Left ventricle myocardium inferior (tissue), 1 donor: ENCODE data around the gene PDE4C. TPM values are rescaled to one million over a fixed set of nuclear protein-coding genes. Genes with fewer than 3 reads are reported as not detected.
A peak's percentile ranks its signal among the peaks of the same experiment; 100 is the strongest.

Experiments
- DNase-seq: peaks from one replicate; pipeline ENCODE4 v3.0.0-alpha.2; 2020
- H3K27ac ChIP-seq: fragments of 200-600 bp; replicated peaks from 2 replicates; pipeline ENCODE4 v1.8.0; 2021
- H3K27me3 ChIP-seq: fragments of 200-600 bp; 2 replicates; pipeline ENCODE4 v1.8.0; 2021; ENCODE audit warnings: low read depth
- H3K36me3 ChIP-seq: fragments of 200-600 bp; 2 replicates; pipeline ENCODE4 v1.8.0; 2021
- H3K4me1 ChIP-seq: fragments of 200-600 bp; 2 replicates; pipeline ENCODE4 v1.8.0; 2021
- H3K4me3 ChIP-seq: fragments of 200-600 bp; 2 replicates; pipeline ENCODE4 v1.8.0; 2021; ENCODE audit warnings: mild to moderate bottlenecking, moderate library complexity
- H3K9me3 ChIP-seq: fragments of 200-600 bp; replicated peaks from 2 replicates; pipeline ENCODE4 v1.8.0; 2021
- intact Hi-C: fragments of 100-400 bp; cut with micrococcal nuclease; formaldehyde crosslinking; loops from one replicate; pipeline ENCODE4 v1.11.0; 2022
- total RNA-seq: library from RNA; stranded (reverse); fragmentation: NEBNext Ultra II Directional; extraction: Animal tissue kit (Norgen Biotek cat#: 25700); gene quantifications from one replicate; pipeline ENCODE4 v1.2.1, GENCODE V29; 2021
- TF ChIP-seq, protein P1 (sequence below): fragments of 200-600 bp; IDR thresholded peaks from 2 replicates; pipeline ENCODE4 v1.8.0; 2021; ENCODE audit warnings: antibody characterized with exemption, mild to moderate bottlenecking, borderline replicate concordance
- donor health status: DM: no; HTN: yes; CAD: no; lungs with severe emphysema.

The PDE4C gene
- total RNA-seq, 1 donor from 2014 or later = 2.4 TPM

DNA sequence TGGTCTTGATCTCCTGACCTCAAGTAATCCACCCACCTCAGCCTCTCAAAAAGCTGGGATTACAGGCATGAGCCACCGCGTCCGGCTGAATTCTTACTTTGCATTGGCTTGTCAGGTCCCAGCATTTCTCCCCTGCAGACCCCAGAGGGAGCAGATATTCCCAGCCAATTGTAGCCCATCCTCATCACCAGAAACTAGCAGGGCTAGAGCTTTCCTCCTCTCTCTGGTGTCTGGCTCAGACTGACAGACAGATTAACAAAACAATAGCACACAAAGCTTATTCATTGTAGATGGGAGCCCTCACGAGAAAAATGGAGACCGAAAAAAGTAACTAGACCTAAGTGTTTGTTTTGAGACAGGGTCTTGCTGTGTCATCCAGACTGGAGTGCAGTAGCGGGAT lies 40.7 kb downstream of the PDE4C start:
- Histone ChIP-seq H3K4me1 (no peaks in the 10 kb centered on the region), H3K9me3 (no peaks in the 10 kb centered on the region), H3K27ac (no peak overlapping the region), H3K36me3 (no peaks in the 10 kb centered on the region), H3K4me3 (no peak overlapping the region), H3K27me3 (no peaks in the 10 kb centered on the region)
- intact Hi-C loops = no loop called here
- no peak for DNase-seq
- TF ChIP-seq, protein P1, sequence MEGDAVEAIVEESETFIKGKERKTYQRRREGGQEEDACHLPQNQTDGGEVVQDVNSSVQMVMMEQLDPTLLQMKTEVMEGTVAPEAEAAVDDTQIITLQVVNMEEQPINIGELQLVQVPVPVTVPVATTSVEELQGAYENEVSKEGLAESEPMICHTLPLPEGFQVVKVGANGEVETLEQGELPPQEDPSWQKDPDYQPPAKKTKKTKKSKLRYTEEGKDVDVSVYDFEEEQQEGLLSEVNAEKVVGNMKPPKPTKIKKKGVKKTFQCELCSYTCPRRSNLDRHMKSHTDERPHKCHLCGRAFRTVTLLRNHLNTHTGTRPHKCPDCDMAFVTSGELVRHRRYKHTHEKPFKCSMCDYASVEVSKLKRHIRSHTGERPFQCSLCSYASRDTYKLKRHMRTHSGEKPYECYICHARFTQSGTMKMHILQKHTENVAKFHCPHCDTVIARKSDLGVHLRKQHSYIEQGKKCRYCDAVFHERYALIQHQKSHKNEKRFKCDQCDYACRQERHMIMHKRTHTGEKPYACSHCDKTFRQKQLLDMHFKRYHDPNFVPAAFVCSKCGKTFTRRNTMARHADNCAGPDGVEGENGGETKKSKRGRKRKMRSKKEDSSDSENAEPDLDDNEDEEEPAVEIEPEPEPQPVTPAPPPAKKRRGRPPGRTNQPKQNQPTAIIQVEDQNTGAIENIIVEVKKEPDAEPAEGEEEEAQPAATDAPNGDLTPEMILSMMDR = no peak

GRCh38 chr19:18183529-18183928 lies 42.7 kb downstream of the PDE4C start:
- DNase-seq = no peak
- H3K36me3 ChIP-seq = no peaks in the 10 kb centered on the region
- intact Hi-C loops = no loop called here
- H3K27me3 ChIP-seq = no peaks in the 10 kb centered on the region
- no peaks in the 10 kb centered on the region for H3K9me3 ChIP-seq
- TF ChIP-seq, protein P1 = no peak
- no peak overlapping the region for H3K27ac ChIP-seq
- no peaks in the 10 kb centered on the region for H3K4me1 ChIP-seq
- H3K4me3 ChIP-seq = no peak overlapping the region

DNA sequence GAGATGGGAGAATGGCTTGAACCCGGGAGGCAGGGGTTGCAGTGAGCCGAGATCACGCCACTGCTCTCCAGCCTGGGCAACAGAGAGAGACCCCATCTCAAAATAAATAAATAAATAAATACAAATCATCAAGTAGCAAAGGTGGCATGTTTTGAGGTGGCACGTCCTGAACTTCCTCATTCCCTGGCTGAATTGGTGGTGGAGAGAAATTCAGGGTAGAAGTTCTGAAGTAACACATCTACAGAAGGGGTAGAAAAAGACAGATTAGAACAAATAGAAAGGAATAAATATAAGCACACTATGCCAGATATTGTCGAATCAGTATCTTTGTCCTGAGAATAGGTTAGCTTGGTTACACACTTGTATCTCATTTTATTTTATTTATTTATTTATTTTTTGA lies 46.3 kb downstream of the PDE4C start:
- H3K4me3 ChIP-seq = no peak overlapping the region
- no peaks in the 10 kb centered on the region for H3K36me3 ChIP-seq
- H3K27ac ChIP-seq = no peak overlapping the region
- no peaks in the 10 kb centered on the region for H3K9me3 ChIP-seq
- peaks cover 4% of the 10 kb centered on the region for H3K4me1 ChIP-seq
- DNase-seq = no peak
- no peaks in the 10 kb centered on the region for H3K27me3 ChIP-seq
- intact Hi-C loops = no loop called here
- TF ChIP-seq, protein P1 = no peak

DNA sequence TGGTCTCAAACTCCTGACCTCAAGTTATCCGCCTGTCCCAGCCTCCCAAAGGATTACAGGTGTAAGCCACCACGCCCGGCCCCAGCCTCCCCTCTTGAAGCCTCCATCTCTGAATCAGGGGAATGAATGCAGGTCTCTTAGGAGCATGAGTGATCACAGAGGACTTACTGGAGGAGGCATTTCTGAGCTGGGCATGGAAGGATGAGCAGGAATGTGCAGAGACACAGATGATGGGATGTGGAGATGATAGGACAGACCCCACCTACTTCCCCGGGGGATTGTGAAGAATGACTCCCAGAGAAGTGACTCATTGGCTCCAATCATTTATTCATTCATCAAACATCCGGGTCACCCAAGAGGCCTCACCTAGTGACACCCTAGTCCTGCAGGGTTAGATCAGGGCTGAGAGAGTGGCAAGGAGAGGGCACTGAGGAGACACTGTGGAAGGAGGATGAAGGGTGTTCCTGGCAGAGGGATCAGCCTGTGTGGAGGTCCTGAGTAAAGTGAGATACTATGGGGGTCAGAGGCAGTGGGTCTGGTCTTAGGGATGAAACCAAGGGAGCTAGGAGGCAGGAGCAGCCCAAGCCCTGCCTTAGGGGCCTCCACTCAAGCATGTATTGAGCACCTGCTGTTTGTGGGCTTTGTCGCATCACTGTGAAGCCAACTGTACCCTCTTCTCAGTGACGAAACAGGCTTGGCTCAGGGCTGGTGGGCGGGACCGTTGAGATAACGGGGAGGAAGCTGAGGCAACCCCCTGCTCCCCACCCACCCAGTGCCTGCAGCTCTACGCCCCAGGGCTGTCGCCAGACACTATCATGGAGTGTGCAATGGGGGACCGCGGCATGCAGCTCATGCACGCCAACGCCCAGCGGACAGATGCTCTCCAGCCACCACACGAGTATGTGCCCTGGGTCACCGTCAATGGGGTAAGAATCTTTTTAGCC lies 49.6 kb downstream of the PDE4C start:
- TF ChIP-seq, protein P1 = no peak
- H3K36me3 ChIP-seq = no peaks in the 10 kb centered on the region
- no peak overlapping the region for H3K4me3 ChIP-seq
- no peaks in the 10 kb centered on the region for H3K27me3 ChIP-seq
- H3K27ac ChIP-seq = no peak overlapping the region
- H3K9me3 ChIP-seq = no peaks in the 10 kb centered on the region
- DNase-seq = no peak
- intact Hi-C loops = no loop called here
- H3K4me1 ChIP-seq = peaks cover 37% of the 10 kb centered on the region

DNA sequence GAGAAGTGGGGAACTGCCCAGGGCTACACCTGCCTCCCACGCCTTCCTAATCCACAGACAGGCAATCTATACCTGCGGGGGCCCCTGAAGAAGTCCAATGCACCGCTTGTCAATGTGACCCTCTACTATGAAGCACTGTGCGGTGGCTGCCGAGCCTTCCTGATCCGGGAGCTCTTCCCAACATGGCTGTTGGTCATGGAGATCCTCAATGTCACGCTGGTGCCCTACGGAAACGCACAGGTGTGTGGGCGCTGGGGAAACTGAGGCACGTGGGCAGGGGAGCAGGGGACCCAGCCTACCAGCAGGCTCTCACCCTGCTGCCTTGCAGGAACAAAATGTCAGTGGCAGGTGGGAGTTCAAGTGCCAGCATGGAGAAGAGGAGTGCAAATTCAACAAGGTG lies 51.3 kb downstream of the PDE4C start:
- H3K27ac ChIP-seq = no peak overlapping the region
- peak overlapping the region; percentile 83 for H3K4me3 ChIP-seq
- intact Hi-C loops = no loop called here
- H3K36me3 ChIP-seq = no peaks in the 10 kb centered on the region
- no peaks in the 10 kb centered on the region for H3K27me3 ChIP-seq
- peaks cover 47% of the 10 kb centered on the region for H3K4me1 ChIP-seq
- TF ChIP-seq, protein P1 = no peak
- no peaks in the 10 kb centered on the region for H3K9me3 ChIP-seq
- DNase-seq = no peak

Other genes starting within 250 kb of the PDE4C start
- 16.6 TPM for gene ARRDC2, start 218.3 kb downstream of the PDE4C start, total RNA-seq
- gene IL12RB1, start 139.5 kb downstream of the PDE4C start, total RNA-seq = 0.44 TPM
- gene MAST3, start 128.7 kb downstream of the PDE4C start, total RNA-seq = 4.6 TPM
- gene PIK3R2, start 73.3 kb downstream of the PDE4C start, total RNA-seq = 28.0 TPM
- 23.3 TPM for gene IFI30, start 52.6 kb downstream of the PDE4C start, total RNA-seq
- gene MPV17L2, start 33.2 kb downstream of the PDE4C start, total RNA-seq = 12.5 TPM
- gene RAB3A, start 22.4 kb downstream of the PDE4C start, total RNA-seq = 37.4 TPM
- 0.49 TPM for gene IQCN, start 48.0 kb upstream of the PDE4C start, total RNA-seq
- gene JUND, start 55.2 kb upstream of the PDE4C start, total RNA-seq = 107 TPM
- 94.8 TPM for gene LSM4, start 96.6 kb upstream of the PDE4C start, total RNA-seq
- gene PGPEP1, start 114.2 kb upstream of the PDE4C start, total RNA-seq = 38.8 TPM
- gene GDF15, start 159.7 kb upstream of the PDE4C start, total RNA-seq = 0.33 TPM
- gene LRRC25, start 171.2 kb upstream of the PDE4C start, total RNA-seq = 2.4 TPM
- gene SSBP4, start 193.0 kb upstream of the PDE4C start, total RNA-seq = 30.8 TPM
- 24.1 TPM for gene ISYNA1, start 211.7 kb upstream of the PDE4C start, total RNA-seq